IPS-11a (cell line): ENCODE measurements around the gene SMYD3.

Experiments used
- H3K4me3 ChIP-seq: one replicate; pipeline ENCODE4 v1.5.1; 2013; ENCODE audit warnings: low read depth, low read length, control low read depth

Gene SMYD3

GRCh38 chr1:246471688-246472087, 35.4 kb downstream of the SMYD3 start:
- no peak overlapping the region for H3K4me3 ChIP-seq

DNA sequence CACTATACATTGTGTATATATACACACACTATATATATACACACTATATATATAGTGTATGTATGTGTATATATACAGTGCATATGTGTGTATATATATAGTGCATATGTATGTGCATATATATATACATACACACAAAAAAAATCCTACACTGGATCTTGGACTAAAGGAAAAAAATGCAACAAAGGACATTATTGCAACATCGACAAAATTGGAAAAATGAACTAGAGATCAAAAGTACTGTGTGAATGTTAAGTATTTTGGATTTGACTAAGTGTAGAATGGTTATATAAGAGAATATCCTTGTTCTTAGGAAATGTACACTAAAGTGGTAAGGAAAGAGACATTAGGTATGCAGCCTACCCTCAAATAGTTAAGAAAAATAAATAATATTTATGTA, 36.5 kb downstream of the SMYD3 start:
- no peak overlapping the region for H3K4me3 ChIP-seq

GRCh38 chr1:246462986-246463385, 44.1 kb downstream of the SMYD3 start:
- no peak overlapping the region for H3K4me3 ChIP-seq

- H3K4me3 ChIP-seq, result no peak overlapping the region
These were observed 46.7 kb downstream of the SMYD3 start for GRCh38 chr1:246460406-246460805.

GRCh38 chr1:246459221-246459620, 47.9 kb downstream of the SMYD3 start:
- H3K4me3 ChIP-seq, result no peak overlapping the region

DNA sequence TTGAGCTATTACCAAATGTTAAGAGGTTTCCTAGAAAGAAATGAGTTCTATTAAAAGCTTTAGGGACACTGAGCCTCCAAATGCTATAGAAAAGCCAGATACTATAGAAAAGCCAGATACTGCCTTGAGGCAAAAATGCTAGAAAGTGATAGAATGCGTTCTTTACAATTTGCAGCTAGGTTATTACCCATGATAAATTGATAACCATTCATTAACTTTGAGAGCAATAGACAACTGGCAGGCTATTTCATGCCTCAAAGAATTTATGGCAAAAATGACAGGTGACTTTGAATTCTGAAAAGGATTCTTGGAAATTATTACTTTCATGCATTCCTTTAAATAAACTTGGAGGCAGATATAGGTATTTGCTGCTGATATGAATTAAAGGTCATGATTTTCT, 51.6 kb downstream of the SMYD3 start:
- no peak overlapping the region for H3K4me3 ChIP-seq

- H3K4me3 ChIP-seq, result no peak overlapping the region
These were observed 52.4 kb downstream of the SMYD3 start for GRCh38 chr1:246454655-246455054.

DNA sequence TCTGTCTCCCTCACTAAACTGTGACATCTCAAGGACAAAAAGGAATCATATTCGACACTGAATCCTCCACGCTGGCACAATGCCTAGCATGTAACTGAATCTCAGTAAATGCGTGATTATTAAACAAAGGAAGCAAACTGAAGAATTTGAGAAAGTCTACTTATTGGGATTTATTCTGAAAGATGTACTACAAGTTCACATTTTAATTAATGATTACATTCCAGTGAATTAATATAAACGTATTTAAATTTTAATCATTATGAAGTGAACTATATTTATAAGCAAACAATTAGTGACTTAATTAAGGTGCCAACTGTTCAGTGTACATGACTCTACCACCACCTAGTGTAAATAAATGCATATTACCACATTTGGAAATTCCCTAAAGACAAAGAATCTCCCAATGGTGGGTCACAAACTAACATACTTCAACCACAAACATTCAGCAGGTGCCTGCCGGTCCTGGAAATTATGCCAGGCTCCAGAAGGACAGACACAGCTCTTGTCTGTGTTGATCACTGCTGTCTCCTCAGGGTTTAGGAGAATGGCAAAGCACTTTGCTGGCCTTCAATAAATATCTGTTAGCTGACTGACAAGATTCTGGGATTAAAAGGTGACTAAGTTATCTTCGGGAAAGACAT, 56.3 kb downstream of the SMYD3 start:
- H3K4me3 ChIP-seq, result no peak overlapping the region

GRCh38 chr1:246448373-246448772, 58.7 kb downstream of the SMYD3 start:
- no peak overlapping the region for H3K4me3 ChIP-seq

GRCh38 chr1:246447501-246447900, 59.6 kb downstream of the SMYD3 start:
- no peak overlapping the region for H3K4me3 ChIP-seq

- H3K4me3 ChIP-seq, result no peak overlapping the region
These were observed 61.6 kb downstream of the SMYD3 start for GRCh38 chr1:246445503-246445902.

GRCh38 chr1:246444617-246445016, 62.5 kb downstream of the SMYD3 start:
- H3K4me3 ChIP-seq, result no peak overlapping the region

GRCh38 chr1:246437961-246438360, 69.1 kb downstream of the SMYD3 start:
- no peak overlapping the region for H3K4me3 ChIP-seq

DNA sequence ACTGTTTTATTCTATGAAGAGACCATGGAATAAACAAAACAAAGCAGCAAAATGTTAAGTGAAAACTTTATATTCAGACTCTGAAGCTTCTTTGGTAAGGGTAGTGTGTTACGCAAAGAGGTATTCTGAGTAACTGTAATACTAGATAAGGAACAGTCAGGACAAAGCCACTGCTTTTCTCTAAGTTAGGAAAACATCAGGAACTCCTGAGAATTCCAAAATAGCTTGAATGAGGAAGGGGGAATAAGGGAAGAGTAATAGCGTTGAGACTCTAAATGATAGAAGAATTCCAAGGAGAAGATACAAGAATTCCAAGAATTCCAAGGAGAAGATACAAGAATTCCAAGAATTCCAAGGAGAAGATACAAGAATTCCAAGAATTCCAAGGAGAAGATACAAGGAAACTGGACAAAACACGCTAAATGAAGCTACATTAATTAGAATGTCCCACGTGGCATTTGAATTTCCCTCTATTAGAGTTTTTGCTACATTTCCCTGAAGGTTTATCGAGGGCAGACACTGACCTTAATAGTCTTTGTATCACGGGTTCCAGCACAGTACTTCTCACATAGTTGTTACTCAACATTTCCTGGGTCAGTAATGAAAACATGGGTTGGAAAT, 71.5 kb downstream of the SMYD3 start:
- no peak overlapping the region for H3K4me3 ChIP-seq

- H3K4me3 ChIP-seq, result no peak overlapping the region
These were observed 72.7 kb downstream of the SMYD3 start for GRCh38 chr1:246434335-246434734.

DNA sequence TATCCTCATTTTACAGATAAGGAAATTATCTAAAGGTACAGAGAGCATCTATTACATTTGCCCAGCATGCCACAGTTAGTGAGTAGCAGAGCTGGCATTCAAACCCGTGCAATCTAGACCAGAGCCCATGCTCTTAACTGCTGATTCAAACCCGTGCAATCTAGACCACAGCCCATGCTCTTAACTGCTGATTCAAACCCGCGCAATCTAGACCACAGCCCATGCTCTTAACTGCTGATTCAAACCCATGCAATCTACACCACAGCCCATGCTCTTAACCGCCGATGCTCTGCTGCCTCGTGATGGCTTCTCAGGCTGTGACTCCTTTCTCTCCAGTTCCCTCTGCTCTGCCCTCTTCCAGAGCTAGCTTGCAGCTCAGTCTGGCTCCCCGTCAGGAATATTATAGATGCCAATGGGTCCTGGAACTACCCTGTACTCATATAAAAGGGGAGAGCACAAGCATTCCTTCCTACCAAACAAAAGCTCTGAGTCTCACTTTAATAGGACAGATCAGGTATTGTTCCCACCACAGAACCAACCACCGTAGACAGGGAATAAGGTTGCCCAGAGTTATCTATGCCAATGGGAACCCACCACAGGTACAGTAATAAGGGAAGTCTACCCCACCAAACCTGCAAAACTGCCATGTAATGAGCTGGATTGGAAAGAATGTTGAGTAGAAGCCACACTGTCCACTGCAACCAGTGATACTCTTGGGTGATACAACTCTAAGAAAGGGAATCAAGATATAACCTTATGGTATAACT, 78.4 kb downstream of the SMYD3 start:
- no peak overlapping the region for H3K4me3 ChIP-seq

DNA sequence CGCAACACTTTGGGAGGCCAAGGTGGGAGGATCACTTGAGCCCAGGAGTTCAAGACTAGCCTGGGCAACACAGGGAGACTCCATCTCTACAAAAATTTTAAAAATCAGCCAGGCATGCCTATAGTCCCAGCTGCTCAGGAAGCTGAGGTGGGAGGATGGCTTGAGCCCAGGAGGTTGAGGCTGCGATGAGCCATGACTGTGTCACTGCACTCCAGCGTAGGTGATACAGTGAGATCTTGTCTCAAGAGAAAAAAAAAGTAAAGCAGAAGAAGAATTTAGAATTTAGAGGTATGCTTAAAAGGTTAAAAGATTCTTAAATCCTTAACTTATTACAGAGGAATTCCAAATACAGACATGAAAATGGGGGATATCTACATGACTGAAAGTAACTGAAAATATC, 79.5 kb downstream of the SMYD3 start:
- H3K4me3 ChIP-seq, result no peak overlapping the region

DNA sequence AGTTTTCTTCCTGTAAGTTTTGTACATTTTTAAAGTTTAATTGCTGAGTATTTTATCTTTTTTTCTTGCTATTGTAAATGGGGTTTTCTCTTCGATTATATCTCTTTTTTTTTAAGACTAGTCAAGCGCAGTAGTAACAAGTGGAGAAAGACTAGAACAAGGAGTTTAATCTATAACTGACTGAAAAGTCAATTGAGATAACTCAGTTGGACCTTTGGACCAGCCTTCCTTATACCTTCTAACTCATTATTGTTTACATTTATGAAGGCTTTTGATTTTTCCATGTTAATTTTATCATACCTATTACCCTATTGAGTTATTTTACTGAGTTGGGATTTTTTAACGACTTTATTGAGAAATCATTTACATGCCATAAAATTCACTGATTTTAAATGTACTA, 81.2 kb downstream of the SMYD3 start:
- H3K4me3 ChIP-seq, result no peak overlapping the region

- H3K4me3 ChIP-seq, result no peak overlapping the region
These were observed 81.8 kb downstream of the SMYD3 start for GRCh38 chr1:246425139-246425794.

DNA sequence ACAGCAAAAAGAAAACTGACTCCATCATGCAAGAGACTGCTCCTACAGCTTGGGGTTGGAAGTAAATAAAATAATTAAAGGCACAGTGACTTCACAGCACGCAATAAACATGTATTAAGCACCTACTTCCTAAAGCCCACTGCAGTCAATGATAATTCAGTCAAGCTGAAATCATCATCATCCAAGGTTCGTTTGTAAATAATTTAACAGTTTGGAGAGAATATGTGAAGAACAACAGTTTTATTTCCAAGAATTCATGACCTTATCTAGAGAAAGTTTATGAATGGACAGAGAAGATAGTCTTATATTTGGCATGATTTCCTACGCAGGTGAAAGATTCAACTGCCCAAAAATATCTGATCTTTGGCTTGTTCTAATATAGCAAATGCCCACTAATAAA, 86.8 kb downstream of the SMYD3 start:
- H3K4me3 ChIP-seq, result no peak overlapping the region

DNA sequence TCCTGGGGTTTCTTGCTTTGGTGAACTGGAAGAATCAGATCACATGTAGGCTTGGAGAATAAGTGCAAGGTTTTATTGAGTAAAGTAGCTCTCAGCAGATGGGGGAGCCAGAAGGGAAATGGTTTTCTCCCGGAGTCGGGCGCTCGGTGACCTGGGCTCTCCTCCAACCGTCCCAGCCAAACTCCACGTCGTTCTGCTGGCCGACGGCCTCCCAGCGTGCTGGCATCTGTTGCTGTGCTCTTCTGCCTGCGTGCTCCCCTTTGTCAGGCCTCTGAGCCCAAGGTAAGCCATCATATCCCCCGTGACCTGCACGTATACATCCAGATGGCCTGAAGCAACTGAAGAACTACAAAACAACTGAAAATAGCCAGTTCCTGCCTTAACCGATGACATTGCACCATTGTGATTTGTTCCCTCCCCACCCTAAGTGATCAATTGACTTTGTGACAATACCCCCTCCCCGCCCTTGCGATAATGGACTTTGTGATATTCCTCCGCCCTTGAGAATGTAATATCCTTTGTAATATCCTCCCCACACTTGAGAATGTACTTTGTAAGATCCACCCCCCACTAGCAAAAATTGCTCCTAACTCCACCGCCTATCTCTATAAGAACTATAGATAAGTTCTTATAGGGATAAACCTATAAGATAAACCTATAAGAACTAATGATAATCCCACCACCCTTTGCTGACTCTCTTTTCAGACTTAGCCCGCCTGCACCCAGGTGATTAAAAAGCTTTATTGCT, 88.3 kb downstream of the SMYD3 start:
- no peak overlapping the region for H3K4me3 ChIP-seq
